HG03565 (cell line): ENCODE results near the gene SLIT1.

Experiments
- ATAC-seq: cut with Tn5 transposase; IDR thresholded peaks from one replicate; pipeline ENCODE4 v1.9.1; 2021; ENCODE audit warnings: mild to moderate bottlenecking, moderate library complexity; ENCODE audit not compliant: unreplicated experiment

The SLIT1 gene

DNA sequence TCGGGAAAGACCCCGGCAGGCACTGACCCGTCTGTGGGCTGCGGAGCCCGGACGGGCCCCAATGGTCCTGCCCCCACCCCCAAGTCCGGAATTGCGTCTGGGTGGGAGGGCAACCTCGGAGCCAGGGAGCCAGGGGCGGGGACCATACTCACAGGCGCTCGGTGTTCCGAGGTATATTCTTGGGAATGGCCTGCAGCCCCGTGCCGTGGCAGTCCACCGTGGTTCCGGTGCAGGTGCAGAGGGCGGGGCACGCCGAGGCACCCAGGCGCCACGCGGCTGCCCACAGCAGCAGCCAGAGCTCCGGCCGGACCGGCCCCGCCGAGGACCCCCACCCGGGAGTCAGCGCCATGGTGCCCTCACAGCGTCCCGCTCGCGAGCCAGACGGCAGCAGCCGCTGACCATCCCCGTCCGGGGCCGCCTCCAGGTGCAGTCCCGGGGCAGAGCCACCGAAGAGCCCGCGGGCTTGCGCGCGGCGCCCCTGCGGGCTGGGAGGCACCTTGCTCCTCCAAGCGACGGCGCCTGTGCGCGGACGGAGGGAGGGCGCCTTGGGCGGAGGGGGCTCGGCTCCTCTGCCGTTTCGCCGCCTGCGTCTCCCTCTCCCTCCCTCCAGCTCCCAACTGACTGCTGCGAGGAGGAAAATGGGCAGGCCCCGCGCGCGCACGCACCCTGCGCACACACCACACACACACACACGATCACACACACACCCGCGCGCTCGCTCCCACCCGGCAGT lies at the start of gene SLIT1:
Gene SLIT1 (minus strand): TSS at position 634 of the 733 bp plus-strand sequence. CDS start 285 bp downstream, at position 349.
- ATAC-seq: no peak

DNA sequence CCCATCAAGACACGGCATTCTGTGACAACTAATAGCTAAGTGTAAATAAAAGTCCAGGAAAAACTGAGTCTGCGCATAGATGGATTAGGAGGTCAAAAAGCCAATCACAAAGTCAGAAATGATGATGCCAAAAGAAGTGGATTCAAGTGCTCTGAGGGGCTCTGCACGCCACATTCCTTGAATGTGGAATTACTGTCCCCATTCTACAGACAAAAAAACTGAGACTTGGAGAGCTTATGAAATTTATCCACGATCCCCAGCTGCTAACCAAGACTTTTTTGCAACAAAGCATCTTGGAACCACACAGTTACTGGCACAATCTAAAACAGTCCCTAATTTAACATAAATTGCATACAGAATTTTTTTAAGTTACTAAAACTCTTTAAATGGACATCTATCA lies 49.6 kb upstream of the SLIT1 start:
- ATAC-seq: no peak

DNA sequence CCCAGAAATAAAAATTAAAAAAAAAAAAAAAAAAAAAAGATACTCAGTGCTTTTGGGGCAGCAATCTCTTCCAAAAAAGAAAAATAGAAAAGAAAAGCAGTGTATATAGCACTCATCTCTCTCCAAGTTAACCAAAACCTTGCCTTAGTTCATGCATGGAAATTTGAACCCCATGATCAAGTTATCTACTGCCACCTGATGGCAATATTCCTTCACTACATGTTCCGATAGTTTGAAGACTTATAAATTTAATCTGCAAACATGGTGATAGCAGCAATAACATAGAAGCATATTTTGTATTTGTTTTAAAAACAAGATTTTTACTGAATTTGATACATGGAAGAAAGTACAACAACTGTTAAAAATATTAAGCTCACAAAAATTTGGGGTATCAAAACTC lies 48.6 kb upstream of the SLIT1 start:
- ATAC-seq: no peak

DNA sequence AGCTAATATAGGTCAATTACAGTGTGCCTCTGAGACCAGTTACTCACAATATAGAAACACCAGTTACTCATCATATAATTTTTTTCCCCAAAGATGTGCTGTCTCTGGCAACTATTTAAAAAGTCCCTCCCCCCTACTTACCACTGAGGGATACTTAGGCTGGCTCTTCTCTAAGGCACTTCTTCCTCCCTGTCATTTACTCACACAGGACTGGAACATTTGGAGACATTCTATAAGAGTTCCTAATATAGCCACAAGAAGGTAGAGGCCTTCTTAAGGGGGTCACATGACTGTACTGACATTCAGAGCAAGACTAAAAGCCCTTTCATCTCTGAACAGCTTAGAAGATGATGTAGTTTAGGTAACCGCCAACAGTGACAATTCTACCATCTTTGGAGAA lies 44.4 kb upstream of the SLIT1 start:
- no peak for ATAC-seq

DNA sequence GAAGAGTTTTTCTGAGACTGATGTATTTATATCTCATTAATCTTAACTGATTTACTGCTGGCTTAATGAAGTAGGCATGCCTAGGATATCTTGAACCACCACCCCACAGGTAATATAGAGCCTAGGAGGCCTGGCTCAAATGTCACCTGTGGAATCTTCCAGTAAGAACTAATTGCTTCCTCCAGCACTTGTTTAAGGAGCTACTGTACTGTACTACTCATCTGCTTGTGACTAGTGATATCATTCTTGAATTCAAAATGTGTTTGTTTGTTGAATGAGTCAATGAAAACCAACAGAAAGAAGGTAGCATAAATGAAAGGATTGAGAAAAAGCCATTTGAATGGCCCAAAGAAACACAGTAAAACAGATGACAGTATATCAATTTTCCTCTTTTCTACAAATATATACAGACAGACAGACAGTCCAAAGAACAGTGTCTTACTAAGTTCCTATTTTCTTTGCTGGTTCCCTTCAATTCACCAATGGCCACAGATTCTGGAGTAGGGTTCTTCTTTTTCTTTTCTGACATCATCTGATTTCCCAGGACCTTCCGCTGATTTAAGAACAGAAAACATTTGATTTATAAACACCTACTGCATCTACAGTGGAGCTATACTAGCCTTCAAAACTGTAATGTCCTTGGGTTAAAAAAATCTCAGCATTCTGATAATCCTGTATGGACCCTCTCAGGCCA lies 43.7 kb upstream of the SLIT1 start:
- no peak for ATAC-seq

DNA sequence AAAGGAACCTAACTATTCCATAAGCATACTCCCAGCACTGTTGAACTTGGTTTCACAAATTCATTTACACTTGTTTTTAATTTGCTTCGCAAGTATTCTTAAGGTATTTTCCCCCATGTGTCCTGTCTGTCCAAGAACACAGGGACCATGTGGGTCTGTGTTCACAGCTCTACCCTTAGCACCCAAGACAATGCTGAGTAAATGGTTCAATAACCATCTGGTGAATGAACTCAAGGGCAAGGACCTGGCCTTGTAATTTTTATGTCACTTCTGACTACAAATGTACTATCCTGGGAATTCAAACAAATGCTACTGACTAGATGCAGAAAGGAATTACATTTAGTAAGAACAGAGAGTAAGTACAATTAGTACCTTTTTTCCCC lies 43.0 kb upstream of the SLIT1 start:
- ATAC-seq: no peak

DNA sequence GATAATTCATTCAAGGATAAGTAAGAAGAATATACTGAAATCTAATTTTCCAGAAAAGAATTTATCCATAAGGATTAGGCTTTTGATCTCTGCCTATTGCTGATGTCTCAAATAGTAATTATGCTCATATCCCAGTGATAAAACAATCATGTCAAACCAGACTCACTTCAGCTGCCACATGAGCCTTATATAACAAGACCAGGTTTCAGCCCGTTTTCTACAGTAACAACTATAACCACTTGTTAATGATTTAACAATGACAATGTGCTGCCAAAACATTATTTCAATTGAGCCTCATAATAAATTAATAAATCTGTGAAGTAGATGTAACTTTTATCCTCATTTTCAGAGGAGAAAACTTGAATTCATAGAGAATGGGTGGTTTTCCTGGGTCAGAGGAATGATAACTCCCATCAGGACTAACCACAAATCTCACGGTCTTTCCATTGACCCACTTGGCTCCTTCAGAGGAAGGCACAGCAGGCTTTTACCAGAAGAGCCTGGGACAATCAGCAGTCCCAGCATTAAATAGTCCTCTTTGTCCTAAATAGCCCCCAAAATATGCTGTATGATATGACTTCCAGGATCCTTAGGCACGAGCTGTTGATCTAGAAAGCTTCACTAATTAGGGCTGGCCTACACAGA lies 42.5 kb upstream of the SLIT1 start:
- no peak for ATAC-seq

DNA sequence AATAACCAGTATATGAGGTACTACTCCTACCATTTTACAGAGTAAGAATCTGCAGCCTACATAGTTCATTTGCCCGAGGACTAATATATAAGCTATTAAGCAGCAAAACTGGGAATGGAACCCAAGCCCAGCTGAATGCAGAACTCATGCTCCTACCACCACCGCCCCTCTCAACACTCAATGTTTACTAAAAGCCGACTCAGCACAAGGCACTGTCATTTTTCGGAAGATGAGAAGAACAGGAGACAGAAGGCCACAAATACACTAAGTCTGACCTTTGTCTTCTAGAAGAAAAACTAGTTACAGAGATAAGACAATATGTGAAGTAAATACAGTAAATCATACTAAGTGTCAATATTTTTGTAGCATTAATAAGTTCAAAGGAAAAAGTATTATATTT lies 40.6 kb upstream of the SLIT1 start:
- no peak for ATAC-seq

DNA sequence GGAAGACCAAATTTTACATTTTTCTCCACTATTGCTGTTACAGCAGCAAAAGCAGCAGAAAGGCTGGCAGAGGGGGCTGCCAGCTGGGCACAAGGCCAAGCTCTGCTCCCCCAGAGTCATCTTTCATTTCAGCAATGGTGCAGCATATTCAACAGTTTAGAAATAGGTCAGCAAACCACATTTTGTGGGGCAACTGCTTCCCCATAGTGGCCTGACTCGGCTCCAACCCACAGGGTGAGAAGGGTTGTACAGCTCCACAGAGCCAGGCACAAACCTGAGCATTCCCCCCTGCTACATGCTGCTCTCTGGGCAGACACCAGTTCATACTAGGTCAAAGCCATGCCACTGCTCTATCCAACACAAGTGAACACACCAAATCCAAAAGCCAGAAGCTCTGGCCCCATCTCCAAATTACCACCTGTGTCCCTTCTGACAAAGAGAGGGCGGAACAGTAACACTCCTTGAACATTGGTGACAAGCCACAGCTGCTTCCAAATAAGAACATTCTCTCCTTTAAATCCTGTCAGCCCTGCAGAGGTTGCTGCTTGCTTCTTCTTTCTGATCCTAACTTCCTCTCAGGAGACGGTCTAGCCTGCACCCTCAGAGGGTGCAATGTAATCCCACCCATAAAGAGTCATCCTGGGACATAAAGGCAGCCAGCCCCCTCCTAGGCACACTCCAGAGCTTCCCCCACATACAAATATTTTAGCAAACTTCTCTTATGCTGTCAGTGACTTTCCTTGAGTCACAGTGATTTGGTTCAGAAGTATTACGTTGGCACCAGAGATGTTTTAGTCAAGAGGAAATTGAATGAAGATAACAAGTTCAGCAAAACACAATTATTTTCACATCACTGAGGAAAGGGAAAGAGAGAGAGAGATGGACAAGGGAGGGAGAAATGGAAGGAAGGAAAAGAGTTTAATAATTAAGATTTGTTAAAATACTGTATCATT lies 39.0 kb upstream of the SLIT1 start:
- ATAC-seq: no peak

DNA sequence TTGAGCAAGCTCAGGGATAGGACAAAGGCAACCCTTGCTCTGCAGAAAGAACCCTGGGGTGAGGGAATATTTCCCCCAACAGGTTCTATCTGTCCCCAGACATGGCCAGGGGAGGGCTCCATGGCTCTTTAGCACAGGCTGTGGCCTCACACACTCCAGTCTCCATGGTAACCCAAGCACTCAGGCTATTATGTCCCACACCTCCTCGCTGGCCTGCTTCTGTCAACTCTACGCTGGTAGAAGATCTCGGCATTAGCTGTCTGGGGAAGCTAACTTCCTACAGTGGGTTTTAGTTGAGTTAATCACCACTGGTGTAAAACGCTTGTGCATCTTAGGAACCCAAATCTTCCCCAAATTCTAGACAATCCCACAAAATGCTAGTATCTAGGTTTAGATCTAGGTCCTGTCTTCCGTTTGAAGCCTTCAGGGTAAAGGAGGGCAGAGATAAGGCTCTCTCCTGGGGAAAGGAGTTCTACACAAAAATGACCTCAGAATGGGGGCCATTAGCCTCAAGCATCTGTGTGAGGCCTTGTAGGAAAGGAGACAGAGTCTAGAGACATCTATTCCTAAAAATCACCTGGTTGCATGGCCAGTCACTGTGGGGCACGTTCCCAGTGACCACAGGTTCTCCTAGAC lies 36.7 kb upstream of the SLIT1 start:
- no peak for ATAC-seq

DNA sequence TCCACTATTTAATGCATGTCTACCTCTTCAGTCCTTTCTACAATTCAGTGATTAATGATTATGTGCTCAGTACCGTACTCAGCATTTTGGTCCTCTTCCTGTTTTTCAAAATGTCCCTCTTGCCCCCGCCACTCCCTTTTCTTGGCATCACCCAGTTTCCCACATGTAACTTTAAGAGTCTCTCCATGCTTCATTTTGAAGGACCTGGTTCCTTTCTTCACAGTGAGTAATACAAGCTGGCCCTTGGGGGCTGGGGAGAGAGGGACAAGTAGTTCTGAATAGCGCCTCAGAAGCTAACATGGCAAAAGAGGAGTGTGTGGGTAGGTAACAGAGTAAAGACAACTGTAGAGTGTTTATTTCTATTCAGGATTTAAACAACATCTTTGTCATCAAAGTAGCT lies 34.6 kb upstream of the SLIT1 start:
- ATAC-seq: no peak

DNA sequence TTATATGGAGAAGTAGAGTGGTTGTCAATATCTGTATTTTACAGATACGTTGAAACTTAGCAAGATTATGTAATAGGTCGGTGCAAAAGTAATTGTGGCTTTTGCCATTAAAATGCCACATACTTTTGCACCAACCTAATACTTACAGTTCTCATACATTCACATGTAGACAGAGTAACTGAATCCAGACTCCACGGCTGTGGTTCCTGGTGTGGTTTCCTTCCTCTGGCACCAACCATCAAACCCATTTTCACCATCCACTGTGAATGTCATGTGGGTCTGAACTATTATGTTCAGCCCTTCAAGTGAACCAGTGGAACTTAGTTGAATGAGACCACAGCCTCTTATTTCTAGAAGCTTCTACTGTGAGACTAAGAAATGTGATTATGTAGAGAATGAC lies 31.5 kb upstream of the SLIT1 start:
- ATAC-seq: no peak

DNA sequence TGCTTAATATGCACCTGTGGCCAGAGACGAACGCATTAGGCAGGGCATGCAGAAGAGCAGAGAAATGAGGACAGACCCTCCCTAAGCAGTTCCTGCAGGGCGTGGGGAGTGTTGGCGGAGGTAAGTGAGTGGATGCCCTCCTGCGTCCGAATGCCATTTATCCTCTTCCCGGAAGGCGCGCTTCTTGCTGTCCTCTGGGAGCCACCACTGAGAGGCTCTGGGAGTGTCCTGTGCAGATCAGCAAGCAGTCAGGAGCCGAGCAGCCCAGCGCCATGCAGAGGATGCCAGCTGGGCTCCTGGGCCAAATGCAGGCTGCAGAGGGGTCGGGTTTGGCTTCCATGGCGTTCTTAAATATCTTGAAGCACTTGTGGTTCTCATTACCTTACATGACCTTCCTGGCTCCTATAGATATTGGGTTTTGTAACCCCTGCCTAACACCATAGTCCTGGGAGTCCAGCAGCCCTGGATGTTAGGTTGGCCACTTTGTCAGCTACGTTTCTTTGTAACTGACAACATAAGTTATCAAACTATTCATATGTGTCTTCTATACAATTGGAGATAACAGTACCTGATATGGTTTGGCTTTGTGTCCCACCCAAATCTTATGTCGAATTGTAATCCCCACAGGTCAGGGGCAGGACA lies 30.0 kb upstream of the SLIT1 start:
- ATAC-seq: no peak

DNA sequence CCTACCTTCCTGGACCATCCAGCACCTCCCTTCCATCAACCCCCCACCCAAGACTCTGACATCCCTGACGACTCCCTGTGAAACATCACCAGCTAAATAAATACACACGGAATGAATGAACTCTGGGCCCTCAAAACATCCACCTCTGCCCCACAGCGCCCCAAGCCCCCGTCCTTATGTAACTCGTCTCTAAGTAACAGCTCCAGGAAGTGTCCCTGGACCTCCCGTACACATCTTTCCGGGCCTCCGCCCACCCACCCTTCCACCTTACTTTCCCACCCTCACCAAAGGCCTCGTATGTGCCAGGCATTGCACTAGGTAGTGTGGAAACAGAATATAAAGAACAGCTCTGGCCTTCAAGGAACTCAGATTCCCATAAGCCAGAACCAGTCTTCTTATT lies 27.7 kb upstream of the SLIT1 start:
- ATAC-seq: no peak

DNA sequence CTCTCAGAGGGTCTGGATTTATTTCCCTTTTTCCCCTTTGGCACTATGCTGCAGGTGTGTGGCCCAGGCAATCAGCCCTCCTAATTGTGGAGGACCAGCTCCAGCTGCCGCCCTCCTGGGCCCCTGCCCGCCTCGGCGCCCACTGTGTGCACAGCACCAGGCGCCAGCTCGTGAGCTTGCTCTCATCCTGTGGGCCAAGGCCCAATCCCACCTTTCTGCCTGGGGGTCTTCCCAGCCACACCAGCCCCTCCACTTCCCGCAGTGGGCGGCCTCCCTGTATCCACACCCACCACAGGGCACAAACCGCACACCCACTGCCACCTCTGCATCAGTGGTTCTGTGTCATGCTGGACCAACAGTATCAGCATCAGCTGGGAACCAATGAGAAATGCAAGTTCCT lies 25.5 kb upstream of the SLIT1 start:
- no peak for ATAC-seq

DNA sequence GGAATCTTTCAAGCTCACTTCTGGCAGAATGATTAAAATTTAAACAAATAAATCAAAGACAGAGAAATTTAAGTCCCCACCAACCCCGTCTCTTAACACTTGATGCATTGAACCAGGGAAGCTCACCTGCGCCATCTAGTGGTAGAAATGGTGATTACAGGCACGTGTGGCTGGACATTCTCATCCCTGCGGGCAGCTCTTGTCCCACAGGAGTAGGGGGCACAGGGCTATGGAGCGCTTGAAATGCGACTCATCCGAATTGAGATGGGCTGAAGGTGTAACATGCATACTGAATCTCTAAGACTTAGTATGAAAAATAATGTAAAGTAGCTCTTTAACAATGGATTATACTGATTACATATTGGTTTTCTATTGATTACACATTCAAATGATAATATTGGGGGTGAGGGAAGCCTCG lies 24.8 kb upstream of the SLIT1 start:
- ATAC-seq: no peak

DNA sequence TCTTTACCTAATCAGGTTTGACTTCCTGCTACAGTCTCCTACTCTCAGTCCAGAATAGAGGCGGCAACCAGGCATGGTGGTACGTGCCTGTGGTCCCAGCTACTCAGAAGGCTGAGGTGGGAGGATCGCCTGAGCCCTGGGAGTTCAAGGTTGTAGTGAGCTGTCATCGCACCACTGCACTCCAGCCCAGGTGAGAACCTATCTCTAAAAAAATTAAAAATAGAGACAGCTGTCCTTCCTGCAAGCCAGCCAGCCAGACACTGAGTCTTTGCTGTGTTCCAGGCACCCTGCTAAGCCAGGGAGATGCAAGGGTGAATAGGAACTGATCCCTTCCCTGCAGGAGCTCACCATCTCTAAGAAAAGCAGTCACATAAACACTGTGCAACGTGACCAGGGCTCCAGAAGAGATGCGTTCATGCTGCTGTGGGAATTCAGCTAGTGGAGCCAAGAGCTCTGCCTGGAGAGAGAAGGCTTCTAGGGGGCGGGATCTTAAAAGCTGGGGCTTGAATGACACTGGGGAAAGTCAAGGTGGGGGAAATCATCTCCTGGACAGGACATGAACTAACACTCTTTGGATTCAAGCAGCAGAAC lies 22.1 kb upstream of the SLIT1 start:
- ATAC-seq: no peak

DNA sequence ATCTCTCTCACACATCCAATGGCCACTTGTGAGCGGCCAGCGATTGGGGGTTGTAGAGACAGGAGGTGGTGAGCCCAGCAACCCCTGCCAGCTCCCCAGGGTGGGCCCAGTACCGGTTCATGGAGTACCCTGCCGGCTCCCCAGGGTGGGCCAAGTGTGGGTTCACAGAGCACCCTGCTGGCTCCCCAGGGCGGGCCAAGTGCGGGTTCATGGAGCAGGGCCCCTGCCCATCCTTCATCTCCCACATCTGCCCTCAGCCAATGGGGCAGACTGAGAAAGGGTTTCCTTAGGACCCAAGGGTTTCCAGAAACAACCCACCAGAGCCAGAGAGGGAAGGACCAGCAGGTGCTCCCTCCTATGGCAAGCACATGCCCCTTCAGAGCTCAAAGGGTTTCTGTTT lies 21.4 kb upstream of the SLIT1 start:
- no peak for ATAC-seq

DNA sequence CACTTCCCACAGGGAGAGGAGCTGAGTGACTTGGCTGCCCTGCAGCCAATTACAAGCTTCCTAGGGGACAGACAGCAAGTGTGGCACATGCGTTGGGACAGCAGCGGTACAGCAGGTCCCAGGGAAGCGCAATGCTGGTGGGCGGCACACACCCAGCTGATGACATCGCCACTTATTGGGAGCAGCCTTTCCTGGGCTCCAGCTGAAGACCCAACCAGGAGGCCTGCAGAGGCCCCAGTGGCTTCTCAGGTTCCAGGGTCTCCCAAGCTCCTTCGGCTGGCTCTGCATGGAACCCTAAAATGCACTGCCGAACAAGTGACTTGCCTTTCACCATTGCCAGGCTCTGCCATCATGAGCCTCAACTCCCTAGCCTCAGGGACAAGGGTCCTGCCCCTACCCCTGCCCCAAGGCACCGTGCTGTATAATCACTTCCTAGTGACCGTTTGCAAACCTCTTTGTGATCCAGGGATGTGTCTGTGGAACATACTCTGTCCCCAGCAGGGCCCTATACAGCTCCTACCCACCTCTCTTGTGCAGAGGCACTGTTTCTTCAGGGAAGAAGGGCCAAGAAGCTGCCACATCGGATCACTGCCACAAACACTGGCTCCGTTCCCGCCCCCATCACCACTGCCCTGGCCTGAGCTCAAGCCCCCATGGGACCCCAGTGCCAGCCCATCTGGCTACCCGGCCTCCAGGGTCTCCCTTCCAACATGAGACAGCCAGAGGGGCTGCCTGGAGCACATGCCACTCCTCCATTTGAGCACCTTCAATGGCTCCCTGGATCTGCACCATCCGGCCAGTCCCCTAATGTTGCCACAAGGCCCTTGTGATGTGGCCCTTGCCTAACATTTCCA lies 19.3 kb upstream of the SLIT1 start:
- ATAC-seq: no peak
